Loucy (cell line): Measurements from ENCODE around the gene CSF1R.
"Not testable (repeated sequence)": the region's sequence is repeated elsewhere in the genome, so short reads cannot be mapped to it uniquely, and the experiment has no call there.

Experiments
- H2AFZ ChIP-seq: fragments of 200-600 bp; sonication (generic); 2 replicates; pipeline ENCODE4 v1.6.0; 2016; ENCODE audit warnings: antibody characterized with exemption, mild to moderate bottlenecking, low read length, moderate library complexity
- H3F3A ChIP-seq: fragments of 200-600 bp; 2 replicates; pipeline ENCODE4 v1.6.0; 2016; ENCODE audit warnings: antibody characterized with exemption, low read depth, mild to moderate bottlenecking
- H3K27me3 ChIP-seq: fragments of 200-600 bp; sonication (generic); 2 replicates; pipeline ENCODE4 v1.6.1; 2014; ENCODE audit warnings: low read length, mild to moderate bottlenecking; ENCODE audit not compliant: insufficient read depth, poor library complexity, severe bottlenecking
- H3K36me3 ChIP-seq: fragments of 200-600 bp; sonication (generic); 2 replicates; pipeline ENCODE4 v1.6.1; 2016; ENCODE audit warnings: low read length; ENCODE audit not compliant: insufficient read depth
- H3K4me1 ChIP-seq: fragments of 200-600 bp; sonication (generic); 2 replicates; pipeline ENCODE4 v1.5.1; 2014; ENCODE audit warnings: low read length, mild to moderate bottlenecking; ENCODE audit not compliant: insufficient read depth, poor library complexity, severe bottlenecking
- H3K4me2 ChIP-seq: fragments of 200-600 bp; sonication (generic); 2 replicates; pipeline ENCODE4 v1.6.0; 2014; ENCODE audit warnings: antibody characterized with exemption, low read length, low read depth, mild to moderate bottlenecking; ENCODE audit not compliant: poor library complexity, severe bottlenecking
- H3K4me3 ChIP-seq: fragments of 200-600 bp; sonication (generic); 2 replicates; pipeline ENCODE4 v1.5.1; 2014; ENCODE audit warnings: low read length, mild to moderate bottlenecking, mixed read lengths; ENCODE audit not compliant: poor library complexity, severe bottlenecking
- H3K79me2 ChIP-seq: fragments of 200-600 bp; sonication (generic); 2 replicates; pipeline ENCODE4 v1.6.1; 2014; ENCODE audit warnings: low read length; ENCODE audit not compliant: insufficient read depth
- H3K9ac ChIP-seq: fragments of 200-600 bp; sonication (generic); 2 replicates; pipeline ENCODE4 v1.6.0; 2014; ENCODE audit warnings: mild to moderate bottlenecking, low read depth, low read length, moderate library complexity; ENCODE audit not compliant: poor library complexity, severe bottlenecking
- H3K9me2 ChIP-seq: fragments of 200-600 bp; sonication (generic); replicated peaks from 2 replicates; pipeline ENCODE4 v1.6.1; 2016; ENCODE audit warnings: low read depth, low read length, mixed read lengths
- H3K9me3 ChIP-seq: fragments of 200-600 bp; sonication (generic); 2 replicates; pipeline ENCODE4 v1.6.1; 2014; ENCODE audit warnings: mild to moderate bottlenecking, antibody characterized with exemption, low read length, low read depth; ENCODE audit not compliant: insufficient read depth
- H4K20me1 ChIP-seq: fragments of 200-600 bp; sonication (generic); 2 replicates; pipeline ENCODE4 v1.6.0; 2014; ENCODE audit warnings: antibody characterized with exemption, low read length, mild to moderate bottlenecking; ENCODE audit not compliant: insufficient read depth, poor library complexity, severe bottlenecking
- CTCF ChIP-seq: fragments of 200-600 bp; sonication (generic); conservative IDR thresholded peaks from 2 replicates; pipeline ENCODE4 v1.5.1; 2014; ENCODE audit warnings: mild to moderate bottlenecking, antibody characterized with exemption, low read length
- EZH2phosphoT487 ChIP-seq: fragments of 200-600 bp; IDR thresholded peaks from 2 replicates; pipeline ENCODE4 v1.6.1; 2018; ENCODE audit warnings: antibody characterized with exemption, mild to moderate bottlenecking, moderate library complexity, borderline replicate concordance

The CSF1R gene

GRCh38 chr5:150092159-150092787 lies 5.9 kb upstream of the CSF1R start:
- Histone ChIP-seq H3K9me2 (no peaks in the 10 kb centered on the region), H3K27me3 (no peaks in the 10 kb centered on the region), H4K20me1 (no peaks in the 10 kb centered on the region), H3K4me1 (no peaks in the 10 kb centered on the region), H2AFZ (no peak overlapping the region), H3F3A (no peaks in the 10 kb centered on the region), H3K4me3 (no peak overlapping the region), H3K9ac (no peak overlapping the region), H3K9me3 (no peaks in the 10 kb centered on the region), H3K36me3 (no peaks in the 10 kb centered on the region), H3K79me2 (no peaks in the 10 kb centered on the region), H3K4me2 (no peak overlapping the region)
- TF ChIP-seq EZH2phosphoT487 (no peak), CTCF (no peak)

- Histone ChIP-seq H4K20me1 (no peaks in the 10 kb centered on the region), H3K9ac (no peak overlapping the region), H3K4me1 (peaks cover 15% of the 10 kb centered on the region), H3F3A (no peaks in the 10 kb centered on the region), H3K4me2 (no peak overlapping the region), H3K27me3 (no peaks in the 10 kb centered on the region), H3K4me3 (no peak overlapping the region), H3K36me3 (no peaks in the 10 kb centered on the region), H3K79me2 (no peaks in the 10 kb centered on the region), H2AFZ (no peak overlapping the region), H3K9me3 (no peaks in the 10 kb centered on the region), H3K9me2 (no peaks in the 10 kb centered on the region)
- TF ChIP-seq EZH2phosphoT487 (no peak), CTCF (no peak)
These were observed 1.0 kb downstream of the CSF1R start for GRCh38 chr5:150085191-150085912.

- not testable (repeated sequence) for H3K4me3 ChIP-seq, H3K9ac ChIP-seq, H4K20me1 ChIP-seq, H3K27me3 ChIP-seq, H3K9me2 ChIP-seq, H3K79me2 ChIP-seq, H3K36me3 ChIP-seq, H3F3A ChIP-seq, H3K9me3 ChIP-seq, H2AFZ ChIP-seq, H3K4me2 ChIP-seq
- peaks cover 15% of the 10 kb centered on the region for H3K4me1 ChIP-seq
These were observed 1.6 kb downstream of the CSF1R start for GRCh38 chr5:150084754-150085153.

- Histone ChIP-seq H3K9ac (no peak overlapping the region), H3K79me2 (no peaks in the 10 kb centered on the region), H4K20me1 (no peaks in the 10 kb centered on the region), H2AFZ (no peak overlapping the region), H3K4me2 (no peak overlapping the region), H3K4me1 (peaks cover 15% of the 10 kb centered on the region), H3K9me3 (no peaks in the 10 kb centered on the region), H3K4me3 (no peak overlapping the region), H3K9me2 (no peaks in the 10 kb centered on the region), H3K27me3 (no peaks in the 10 kb centered on the region), H3K36me3 (no peaks in the 10 kb centered on the region), H3F3A (no peaks in the 10 kb centered on the region)
- TF ChIP-seq CTCF = no peak
- no peak for TF ChIP-seq EZH2phosphoT487
These were observed 3.5 kb downstream of the CSF1R start for GRCh38 chr5:150082889-150083288.
